ENCODE results near the gene ZNF292. TPM values are rescaled to one million over a fixed set of nuclear protein-coding genes. Genes with fewer than 3 reads are reported as not detected.

Gene ZNF292
- total and polyA plus RNA-seq, 10 of the 15 experiments (the other 5 are each of a cell fraction or from before 2014, with no cell fraction given) = 11.1 to 57.6 (median 30.6) TPM

DNA sequence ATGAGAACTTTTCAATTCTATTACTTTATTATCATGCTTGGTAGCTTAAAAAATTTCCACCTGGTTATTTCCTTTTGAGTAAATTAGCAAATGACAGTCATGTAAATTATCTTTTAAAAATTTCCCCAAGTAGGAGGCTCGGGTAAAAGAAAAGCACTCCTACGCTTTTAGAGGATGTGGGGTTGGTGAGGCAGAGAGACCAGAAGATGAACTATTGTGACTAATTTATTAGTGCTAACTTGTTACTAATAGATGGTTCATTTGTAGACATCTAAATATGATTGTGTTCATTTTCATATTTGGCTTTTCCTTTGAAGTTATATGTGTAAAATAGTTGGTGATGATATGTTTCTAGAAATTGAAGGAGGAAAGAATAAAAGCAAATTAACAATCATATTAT is 27.0 kb downstream of the ZNF292 start:
- Histone ChIP-seq H3K27me3 (replicated peaks in 1 of 2; ENCODE audit: control insufficient read depth in 2 of 2, insufficient read depth in 2 of 2, low read length in 1 of 2) (no peaks in the 10 kb centered on the region), H3K36me3 (ENCODE audit: control insufficient read depth in 2 of 2, insufficient read depth in 2 of 2, low read length in 1 of 2) (peaks cover 9 to 25% of the 10 kb centered on the region in 2 experiments), H2AFZ (ENCODE audit: control insufficient read depth, low read depth, low read length) (no peak overlapping the region), H3K27ac (ENCODE audit: control insufficient read depth, insufficient read depth) (peak overlapping the region; percentile 65; the same call in 1 of the 2 replicates), H3K4me1 (ENCODE audit: control insufficient read depth, insufficient read depth, low read length) (peaks cover 21% of the 10 kb centered on the region), H4K20me1 (ENCODE audit: control insufficient read depth, insufficient read depth) (peaks cover 10% of the 10 kb centered on the region), H3K9me3 (replicated peaks; ENCODE audit: control insufficient read depth, insufficient read depth, low read length) (no peaks in the 10 kb centered on the region; the same call in 1 of the 3 replicates), H3K79me2 (ENCODE audit: control insufficient read depth, insufficient read depth, low read length) (peaks cover 95% of the 10 kb centered on the region), H3K4me3 (no peak overlapping the region), H3K4me2 (ENCODE audit: control insufficient read depth, insufficient read depth) (peak overlapping the region; percentile 26), H3K9ac (ENCODE audit: control insufficient read depth, insufficient read depth, low read length) (no peak overlapping the region)
- DNase-seq (ENCODE audit: low read depth, low spot score) = peak; percentile 47
- intact Hi-C loops (cut with micrococcal nuclease; ENCODE audit: unreplicated experiment) = loop anchor here (2.0 kb wide), 1 partner anchor 14 kb away; no protein-coding TSS in a partner anchor
- in situ Hi-C loops (cut with MboI) = no loop called here
- 0% methylated on average over 2 of the region's 2 CpGs for WGBS (ENCODE audit: insufficient coverage, insufficient replicate concordance, low lambda C conversion rate, missing lambda C conversion rate)
- peak; percentile 89 for ATAC-seq
- SMC1A ChIA-PET (ENCODE audit: uncharacterized antibody, unreplicated experiment) = interaction anchor here (0.8 to 1.5 kb wide), 13 partner anchors 9 to 29 kb away, joined by 3 to 13 read pairs (median 4); partner anchors contain the start of gene ZNF292
- RAD21 ChIA-PET (ENCODE audit: unreplicated experiment) = interaction anchor here (0.7 to 1.2 kb wide), 6 partner anchors 8 to 516 kb away, joined by 3 to 8 read pairs (median 4); no protein-coding TSS in a partner anchor
- FAIRE-seq = peak; percentile 41
- CTCF ChIA-PET = interaction anchor here (1.1 kb wide), 1 partner anchor 103 kb away, joined by 3 read pairs; no protein-coding TSS in a partner anchor
- no TSS peak for BruUV-seq (replicated peaks)
- POLR2A ChIA-PET = interaction anchor here (1.0 to 1.5 kb wide), 3 partner anchors 9 to 29 kb away, joined by 5 to 6 read pairs (median 5); no protein-coding TSS in a partner anchor
- TF ChIP-seq MXI1 (IDR thresholded peaks at IDR 0.05; ENCODE audit: low read depth, low read length) = no peak
- TF ChIP-seq NFYB (IDR thresholded peaks at IDR 0.05; ENCODE audit: insufficient read depth, low read depth, low read length) = no peak
- no peak for TF ChIP-seq MYC (IDR thresholded peaks at IDR 0.05; ENCODE audit: insufficient read depth, insufficient read length, insufficient replicate concordance, low read length, severe bottlenecking)
- TF ChIP-seq JUND (IDR thresholded peaks at IDR 0.05; ENCODE audit: low read depth, low read length) = no peak
- peak; percentile 43; the same call in 1 of the 2 replicates for TF ChIP-seq CREM (IDR thresholded peaks at IDR 0.05; ENCODE audit: low read depth)
- peak; percentile 91 for TF ChIP-seq NFIC (IDR thresholded peaks at IDR 0.05; ENCODE audit: low read depth, low read length)
- no peak for TF ChIP-seq GABPA (IDR thresholded peaks at IDR 0.05; ENCODE audit: low read depth)
- TF ChIP-seq RAD21 (IDR thresholded peaks at IDR 0.05; ENCODE audit: insufficient read depth, low read depth, low read length) = no peak
- no peak; a peak in 2 of 4 replicates for TF ChIP-seq IKZF2 (IDR thresholded peaks at IDR 0.05)
- TF ChIP-seq LARP7 (IDR thresholded peaks at IDR 0.05) = no peak
- no peak for TF ChIP-seq BMI1 (IDR thresholded peaks at IDR 0.05; ENCODE audit: borderline replicate concordance)
- 0 out of 2 replicates have a peak, but pooled peaks have one; percentile 18 for TF ChIP-seq DPF2 (IDR thresholded peaks at IDR 0.05)
- TF ChIP-seq IRF4 (IDR thresholded peaks at IDR 0.05; ENCODE audit: low read depth, low read length) = no peak
- TF ChIP-seq NR2C2 (IDR thresholded peaks at IDR 0.05; ENCODE audit: borderline replicate concordance, control insufficient read depth, insufficient read length, low read depth) = no peak
- no peak for TF ChIP-seq NR2F1 (conservative IDR thresholded peaks at IDR 0.05)
- TF ChIP-seq, protein P1, sequence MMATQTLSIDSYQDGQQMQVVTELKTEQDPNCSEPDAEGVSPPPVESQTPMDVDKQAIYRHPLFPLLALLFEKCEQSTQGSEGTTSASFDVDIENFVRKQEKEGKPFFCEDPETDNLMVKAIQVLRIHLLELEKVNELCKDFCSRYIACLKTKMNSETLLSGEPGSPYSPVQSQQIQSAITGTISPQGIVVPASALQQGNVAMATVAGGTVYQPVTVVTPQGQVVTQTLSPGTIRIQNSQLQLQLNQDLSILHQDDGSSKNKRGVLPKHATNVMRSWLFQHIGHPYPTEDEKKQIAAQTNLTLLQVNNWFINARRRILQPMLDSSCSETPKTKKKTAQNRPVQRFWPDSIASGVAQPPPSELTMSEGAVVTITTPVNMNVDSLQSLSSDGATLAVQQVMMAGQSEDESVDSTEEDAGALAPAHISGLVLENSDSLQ (IDR thresholded peaks at IDR 0.05) = no peak
- peak; percentile 64 for TF ChIP-seq JUNB (IDR thresholded peaks at IDR 0.05)
- TF ChIP-seq SREBF2 (IDR thresholded peaks at IDR 0.05; ENCODE audit: low read length) = no peak
- TF ChIP-seq EP300 (IDR thresholded peaks at IDR 0.05; ENCODE audit: borderline replicate concordance in 1 of 2, control insufficient read depth in 1 of 2, low read depth in 2 of 2, low read length in 2 of 2) = peak in 1 of 2 experiments; percentile 56; a peak in 1 of 4 replicates
- no peak for TF ChIP-seq RBBP5 (conservative IDR thresholded peaks at IDR 0.05)
- no peak for TF ChIP-seq ESRRA (IDR thresholded peaks at IDR 0.05; ENCODE audit: low read length)
- no peak for TF ChIP-seq CHD2 (IDR thresholded peaks at IDR 0.05; ENCODE audit: borderline replicate concordance, low read depth, low read length)
- TF ChIP-seq RB1 (IDR thresholded peaks at IDR 0.05; ENCODE audit: borderline replicate concordance) = no peak
- TF ChIP-seq SMC3 (IDR thresholded peaks at IDR 0.05; ENCODE audit: borderline replicate concordance, low read length) = no peak
- 0 out of 2 replicates have a peak, but pooled peaks have one; percentile 29 for TF ChIP-seq MEF2A (IDR thresholded peaks at IDR 0.05; ENCODE audit: insufficient read depth, low read depth, low read length)
- TF ChIP-seq ZNF24 (IDR thresholded peaks at IDR 0.05) = no peak
